Omental fat pad (tissue), 4 donors: Measurements from ENCODE around the gene TRIM43. TPM values are rescaled to one million over a fixed set of nuclear protein-coding genes. Genes with fewer than 3 reads are reported as not detected.
"Not testable (repeated sequence)": the region's sequence is repeated elsewhere in the genome, so short reads cannot be mapped to it uniquely, and the experiment has no call there.

Experiments used
- ATAC-seq: fragments of 150-250 bp; one replicate; pipeline ENCODE4 v1.9.1; 2016; ENCODE audit warnings: mild to moderate bottlenecking, moderate library complexity; ENCODE audit not compliant: low FRiP score
- DNase-seq: peaks from one replicate; pipeline ENCODE4 v3.0.0-alpha.2; 2019; ENCODE audit warnings: low spot score
- total RNA-seq, 4 donors: library from RNA; depleted of rRNA; stranded (reverse); fragments of >200 nt; gene quantifications; one replicate each; pipeline ENCODE4 v1.1.0, GENCODE V29; 2016
- TF ChIP-seq, protein P1 (sequence below), 3 donors: fragments of 450-650 bp; IDR thresholded peaks; one replicate each; pipeline ENCODE4 v1.5.1; 2016 to 2017; ENCODE audit warnings: antibody characterized with exemption in 3 of 3, mild to moderate bottlenecking in 3 of 3, moderate library complexity in 2 of 3

TRIM43 gene
- not detected for total RNA-seq

DNA sequence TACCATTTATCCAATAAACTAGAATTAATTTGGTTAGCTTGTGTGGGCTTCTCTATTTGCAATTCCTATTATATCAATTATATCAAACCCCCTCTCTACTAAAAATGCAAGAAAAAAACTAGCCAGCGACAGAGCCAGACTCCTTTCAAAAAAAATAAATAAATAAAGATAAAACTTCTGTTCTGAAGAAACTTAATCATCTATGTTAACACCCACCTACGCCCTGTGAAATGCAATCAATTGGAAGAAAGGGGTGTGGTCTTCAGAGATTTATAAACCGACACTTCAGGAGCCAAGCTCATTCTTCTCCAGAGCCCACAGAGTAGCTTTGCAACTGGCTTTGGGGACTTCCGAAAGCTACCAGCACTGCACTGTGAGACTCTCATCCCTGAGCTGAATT, at the start of gene TRIM43:
Gene TRIM43 (plus strand): TSS at position 301 of the 400 bp plus-strand sequence. CDS start 2,023 bp downstream, outside the sequence.
- DNase-seq, ATAC-seq: not testable (repeated sequence)

GRCh38 chr2:95551055-95551568, 40.7 kb upstream of the TRIM43 start:
- no peak for DNase-seq

DNA sequence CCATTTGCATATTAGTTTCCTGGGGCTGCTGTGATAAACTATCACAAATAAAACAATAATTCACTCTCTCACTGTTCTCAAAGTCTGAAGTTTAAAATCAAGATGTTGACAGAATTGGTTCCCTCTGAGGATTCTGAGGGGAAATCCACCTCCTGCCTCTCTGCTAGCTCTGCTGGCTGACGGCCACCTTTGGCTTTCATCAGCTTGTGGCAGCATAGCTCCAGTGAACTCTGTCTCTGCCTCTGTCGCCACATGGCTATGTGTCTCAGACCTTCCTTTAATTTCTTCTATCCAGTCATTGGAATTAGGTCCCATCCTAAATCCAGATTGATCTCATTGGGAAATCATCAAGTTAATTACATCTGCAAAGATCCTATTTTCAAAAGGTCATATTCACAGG, 38.9 kb upstream of the TRIM43 start:
- ATAC-seq: no peak
- TF ChIP-seq, protein P1, sequence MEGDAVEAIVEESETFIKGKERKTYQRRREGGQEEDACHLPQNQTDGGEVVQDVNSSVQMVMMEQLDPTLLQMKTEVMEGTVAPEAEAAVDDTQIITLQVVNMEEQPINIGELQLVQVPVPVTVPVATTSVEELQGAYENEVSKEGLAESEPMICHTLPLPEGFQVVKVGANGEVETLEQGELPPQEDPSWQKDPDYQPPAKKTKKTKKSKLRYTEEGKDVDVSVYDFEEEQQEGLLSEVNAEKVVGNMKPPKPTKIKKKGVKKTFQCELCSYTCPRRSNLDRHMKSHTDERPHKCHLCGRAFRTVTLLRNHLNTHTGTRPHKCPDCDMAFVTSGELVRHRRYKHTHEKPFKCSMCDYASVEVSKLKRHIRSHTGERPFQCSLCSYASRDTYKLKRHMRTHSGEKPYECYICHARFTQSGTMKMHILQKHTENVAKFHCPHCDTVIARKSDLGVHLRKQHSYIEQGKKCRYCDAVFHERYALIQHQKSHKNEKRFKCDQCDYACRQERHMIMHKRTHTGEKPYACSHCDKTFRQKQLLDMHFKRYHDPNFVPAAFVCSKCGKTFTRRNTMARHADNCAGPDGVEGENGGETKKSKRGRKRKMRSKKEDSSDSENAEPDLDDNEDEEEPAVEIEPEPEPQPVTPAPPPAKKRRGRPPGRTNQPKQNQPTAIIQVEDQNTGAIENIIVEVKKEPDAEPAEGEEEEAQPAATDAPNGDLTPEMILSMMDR (IDR thresholded peaks at IDR 0.05): no peak

More at GRCh38 chr2:95551055-95551568, 40.7 kb upstream of the TRIM43 start:
- no peak for ATAC-seq
- TF ChIP-seq, protein P1 (IDR thresholded peaks at IDR 0.05): no peak

GRCh38 chr2:95569170-95569569, 22.6 kb upstream of the TRIM43 start:
- TF ChIP-seq, protein P1 (IDR thresholded peaks at IDR 0.05): no peak
- no peak for ATAC-seq
- no peak for DNase-seq

More for the DNA sequence above, 38.9 kb upstream of the TRIM43 start:
- DNase-seq: no peak

GRCh38 chr2:95573866-95574265, 17.9 kb upstream of the TRIM43 start:
- TF ChIP-seq, protein P1 (IDR thresholded peaks at IDR 0.05): no peak
- DNase-seq (no peak), ATAC-seq (no peak)

GRCh38 chr2:95574506-95574905, 17.3 kb upstream of the TRIM43 start:
- ATAC-seq (no peak), DNase-seq (no peak)
- TF ChIP-seq, protein P1 (IDR thresholded peaks at IDR 0.05): no peak

- TF ChIP-seq, protein P1 (IDR thresholded peaks at IDR 0.05): no peak
- DNase-seq: no peak
- ATAC-seq: no peak
Observed at GRCh38 chr2:95575857-95576256, 15.9 kb upstream of the TRIM43 start.
